ENCODE data around the gene BARHL1. TPM values are rescaled to one million over a fixed set of nuclear protein-coding genes. Genes with fewer than 3 reads are reported as not detected.

BARHL1 gene
- polyA plus RNA-seq, 2 of the 4 experiments (the other 2 are of a cell fraction): not detected

DNA sequence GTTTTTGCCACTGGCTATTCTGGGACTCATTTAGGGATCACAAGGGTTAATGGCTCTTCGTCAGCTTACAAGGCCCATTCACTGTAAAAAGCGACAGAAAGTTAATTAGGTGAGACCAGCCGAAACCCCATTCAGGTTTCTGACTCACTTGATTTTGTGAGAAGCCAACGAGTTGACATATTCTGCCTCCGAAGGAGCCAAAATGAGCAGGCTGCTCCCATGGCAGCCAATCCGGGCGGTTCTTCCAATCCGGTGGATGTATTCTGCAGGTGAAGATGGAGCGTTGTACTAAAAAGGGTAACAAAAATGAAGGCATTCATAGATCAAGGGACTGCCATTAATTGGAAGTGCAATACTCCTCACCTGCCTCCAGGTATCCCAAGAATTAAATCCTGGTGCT lies 47.7 kb downstream of the BARHL1 start:
- H3K9me3 ChIP-seq: no peaks in the 10 kb centered on the region
- no peak overlapping the region for H3K27ac ChIP-seq
- ATAC-seq (no peak), FAIRE-seq (no peak), DNase-seq (ENCODE audit: low read depth in 1 of 2, low spot score in 1 of 2) (no peak)
- H3K4me3 ChIP-seq: no peak overlapping the region
- CTCF ChIA-PET: interaction anchor here (1.0 kb wide), 1 partner anchor 367 kb away, joined by 3 read pairs; no protein-coding TSS in a partner anchor
- POLR2A ChIA-PET: no interaction called here
- WGBS (ENCODE audit: missing lambda C conversion rate): 89% methylated on average over 9 of the region's 9 CpGs
- H3K4me2 ChIP-seq: no peak overlapping the region
- TF ChIP-seq ZNF302 (CRISPR knock-in tag; IDR thresholded peaks at IDR 0.05) (no peak), ZC3H11A (IDR thresholded peaks at IDR 0.05) (no peak), POLR2AphosphoS2 (conservative IDR thresholded peaks at IDR 0.05; ENCODE audit: low read length) (no peak), ZFP36 (IDR thresholded peaks at IDR 0.05; ENCODE audit: borderline replicate concordance, partially characterized antibody) (no peak), RCOR1 (IDR thresholded peaks at IDR 0.05; ENCODE audit: low read depth, low read length) (no peak), HOXA7 (CRISPR knock-in tag; IDR thresholded peaks at IDR 0.05) (no peak)
- TF ChIP-seq, protein P1, sequence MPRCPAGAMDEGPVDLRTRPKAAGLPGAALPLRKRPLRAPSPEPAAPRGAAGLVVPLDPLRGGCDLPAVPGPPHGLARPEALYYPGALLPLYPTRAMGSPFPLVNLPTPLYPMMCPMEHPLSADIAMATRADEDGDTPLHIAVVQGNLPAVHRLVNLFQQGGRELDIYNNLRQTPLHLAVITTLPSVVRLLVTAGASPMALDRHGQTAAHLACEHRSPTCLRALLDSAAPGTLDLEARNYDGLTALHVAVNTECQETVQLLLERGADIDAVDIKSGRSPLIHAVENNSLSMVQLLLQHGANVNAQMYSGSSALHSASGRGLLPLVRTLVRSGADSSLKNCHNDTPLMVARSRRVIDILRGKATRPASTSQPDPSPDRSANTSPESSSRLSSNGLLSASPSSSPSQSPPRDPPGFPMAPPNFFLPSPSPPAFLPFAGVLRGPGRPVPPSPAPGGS (IDR thresholded peaks at IDR 0.05): no peak
- no peaks in the 10 kb centered on the region for H3K4me1 ChIP-seq

DNA sequence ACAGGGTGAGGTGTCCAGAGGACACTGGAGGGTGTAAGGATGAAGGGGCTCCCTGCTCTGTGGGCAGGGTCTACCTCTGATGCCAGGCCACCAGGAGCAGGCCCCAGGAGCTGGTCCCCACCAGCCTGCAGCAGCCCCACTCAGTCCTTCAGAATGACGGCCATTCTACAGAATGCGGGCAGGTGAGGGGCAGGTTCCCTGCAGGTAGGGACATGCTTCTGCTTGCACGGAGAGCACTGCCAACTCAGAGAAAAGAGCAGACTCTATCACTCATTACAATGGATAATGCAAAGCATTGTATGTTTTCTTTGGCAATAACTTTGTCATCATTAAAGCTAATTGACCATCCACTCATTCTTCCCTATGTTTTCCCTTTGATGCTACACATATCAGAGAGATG lies 48.4 kb downstream of the BARHL1 start:
- no peak overlapping the region for H3K4me2 ChIP-seq
- DNase-seq (ENCODE audit: low read depth in 1 of 2, low spot score in 1 of 2): no peak
- no peaks in the 10 kb centered on the region for H3K4me1 ChIP-seq
- no peaks in the 10 kb centered on the region for H3K9me3 ChIP-seq
- H3K27ac ChIP-seq: no peak overlapping the region
- FAIRE-seq: no peak
- 92% methylated on average over 3 of the region's 3 CpGs for WGBS (ENCODE audit: missing lambda C conversion rate)
- TF ChIP-seq MYC (IDR thresholded peaks at IDR 0.05; ENCODE audit: borderline replicate concordance, low read length) (no peak), HOXB5 (CRISPR knock-in tag; IDR thresholded peaks at IDR 0.05) (no peak), RNF2 (IDR thresholded peaks at IDR 0.05; ENCODE audit: borderline replicate concordance, low read depth) (no peak), EP300 (IDR thresholded peaks at IDR 0.05) (no peak), KDM1A (IDR thresholded peaks at IDR 0.05; ENCODE audit: low read depth) (no peak), NR3C1 (IDR thresholded peaks at IDR 0.05) (no peak), PHF8 (IDR thresholded peaks at IDR 0.05; ENCODE audit: borderline replicate concordance, low read depth) (no peak), CHD2 (IDR thresholded peaks at IDR 0.05; ENCODE audit: low read length, partially characterized antibody) (no peak), SREBF2 (IDR thresholded peaks at IDR 0.05) (no peak), HEYL (CRISPR knock-in tag; IDR thresholded peaks at IDR 0.05) (no peak), MAZ (IDR thresholded peaks at IDR 0.05; ENCODE audit: borderline replicate concordance, low read depth, low read length) (no peak), MAFK (IDR thresholded peaks at IDR 0.05; ENCODE audit: partially characterized antibody) (no peak), SMC3 (IDR thresholded peaks at IDR 0.05) (no peak), ZFP36 (IDR thresholded peaks at IDR 0.05; ENCODE audit: borderline replicate concordance, partially characterized antibody) (no peak)
- TF ChIP-seq, protein P2, sequence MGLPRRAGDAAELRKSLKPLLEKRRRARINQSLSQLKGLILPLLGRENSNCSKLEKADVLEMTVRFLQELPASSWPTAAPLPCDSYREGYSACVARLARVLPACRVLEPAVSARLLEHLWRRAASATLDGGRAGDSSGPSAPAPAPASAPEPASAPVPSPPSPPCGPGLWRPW (IDR thresholded peaks at IDR 0.05): no peak
- TF ChIP-seq, protein P3, sequence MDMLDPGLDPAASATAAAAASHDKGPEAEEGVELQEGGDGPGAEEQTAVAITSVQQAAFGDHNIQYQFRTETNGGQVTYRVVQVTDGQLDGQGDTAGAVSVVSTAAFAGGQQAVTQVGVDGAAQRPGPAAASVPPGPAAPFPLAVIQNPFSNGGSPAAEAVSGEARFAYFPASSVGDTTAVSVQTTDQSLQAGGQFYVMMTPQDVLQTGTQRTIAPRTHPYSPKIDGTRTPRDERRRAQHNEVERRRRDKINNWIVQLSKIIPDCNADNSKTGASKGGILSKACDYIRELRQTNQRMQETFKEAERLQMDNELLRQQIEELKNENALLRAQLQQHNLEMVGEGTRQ (IDR thresholded peaks at IDR 0.05): no peak
- TF ChIP-seq, protein P4, sequence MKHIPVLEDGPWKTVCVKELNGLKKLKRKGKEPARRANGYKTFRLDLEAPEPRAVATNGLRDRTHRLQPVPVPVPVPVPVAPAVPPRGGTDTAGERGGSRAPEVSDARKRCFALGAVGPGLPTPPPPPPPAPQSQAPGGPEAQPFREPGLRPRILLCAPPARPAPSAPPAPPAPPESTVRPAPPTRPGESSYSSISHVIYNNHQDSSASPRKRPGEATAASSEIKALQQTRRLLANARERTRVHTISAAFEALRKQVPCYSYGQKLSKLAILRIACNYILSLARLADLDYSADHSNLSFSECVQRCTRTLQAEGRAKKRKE (CRISPR knock-in tag; IDR thresholded peaks at IDR 0.05; ENCODE audit: low read depth): no peak
- ATAC-seq: no peak
- H3K4me3 ChIP-seq: no peak overlapping the region
- ChIA-PET CTCF (interaction anchor here (1.0 kb wide), 1 partner anchor 366 kb away, joined by 3 read pairs; no protein-coding TSS in a partner anchor), POLR2A (no interaction called here)
